ENCODE results near the gene RFX2.

DNA sequence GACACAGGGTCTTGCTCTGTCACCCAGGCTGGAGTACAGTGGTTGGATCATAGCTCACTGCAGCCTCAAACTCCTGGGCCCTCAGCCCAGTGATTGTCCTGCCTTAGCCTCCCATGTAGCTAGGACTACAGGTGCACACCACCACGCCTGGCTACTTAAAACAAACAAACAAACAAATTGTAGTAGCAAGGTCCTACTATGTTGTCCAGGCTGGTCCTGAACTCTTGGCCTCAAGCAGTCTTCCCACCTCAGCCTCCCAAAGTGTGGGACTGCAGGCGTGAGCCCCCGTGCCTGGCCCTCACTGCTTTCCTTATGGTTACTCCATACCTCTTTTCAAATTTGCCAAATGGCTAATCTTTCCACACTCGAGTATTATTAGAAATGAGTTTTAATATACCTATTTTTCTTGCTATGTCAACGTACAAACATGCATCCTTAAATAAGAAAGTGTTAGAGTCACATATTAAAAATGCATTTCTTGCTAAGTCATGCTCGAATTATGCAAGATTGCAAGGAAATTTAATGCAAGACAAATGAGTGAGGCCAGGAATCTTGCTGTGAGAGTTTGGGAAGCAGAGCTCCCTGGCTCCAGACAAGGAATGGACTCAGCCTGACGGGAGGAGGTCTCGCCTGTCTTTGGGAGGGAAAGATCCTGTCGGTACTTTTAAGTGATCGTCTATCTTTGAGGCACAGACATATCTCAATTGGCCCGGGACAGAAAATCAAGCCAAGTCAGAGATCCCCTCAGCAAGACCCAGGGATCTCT lies 39.4 kb downstream of the RFX2 start:
- TF ChIP-seq POLR2AphosphoS5 (IDR thresholded peaks at IDR 0.05) = peak in 2 of 4 donors; percentile 59 to 61
- TF ChIP-seq POLR2A (IDR thresholded peaks at IDR 0.05) = no peak
- no peak for TF ChIP-seq CTCF (IDR thresholded peaks at IDR 0.05)
- TF ChIP-seq EP300 (IDR thresholded peaks at IDR 0.05) = no peak
